SK-N-SH treated with all-trans-retinoic acid at 6 μM for 48 hours (cell line): ENCODE measurements around the gene OOSP4A.

Experiments
- ATAC-seq: fragments of 200-7000 bp; cut with Tn5 transposase; 3 replicates; pipeline ENCODE4 v1.9.1; 2020; ENCODE audit warnings: mild to moderate bottlenecking, moderate library complexity
- ARNTL ChIP-seq: fragments of 450-650 bp; formaldehyde crosslinking; IDR thresholded peaks from 2 replicates; pipeline ENCODE4 v1.5.0; 2020; ENCODE audit warnings: low read depth, mild to moderate bottlenecking, moderate library complexity, borderline replicate concordance
- BACH2 ChIP-seq: fragments of 250-450 bp; sonication (Bioruptor Pico); IDR thresholded peaks from 2 replicates; pipeline ENCODE4 v1.9.0; 2021; ENCODE audit warnings: mild to moderate bottlenecking, borderline replicate concordance
- CREB5 ChIP-seq: fragments of 250-450 bp; sonication (Bioruptor Pico); IDR thresholded peaks from 2 replicates; pipeline ENCODE4 v1.5.1; 2020; ENCODE audit warnings: low read depth, mild to moderate bottlenecking, moderate library complexity
- CSDC2 ChIP-seq: fragments of 250-450 bp; sonication (Bioruptor Pico); IDR thresholded peaks from 2 replicates; pipeline ENCODE4 v1.5.0; 2020; ENCODE audit warnings: mild to moderate bottlenecking, moderate library complexity
- CSRNP3 ChIP-seq: fragments of 250-450 bp; sonication (Bioruptor Pico); IDR thresholded peaks from 2 replicates; pipeline ENCODE4 v1.5.1; 2021; ENCODE audit warnings: mild to moderate bottlenecking, moderate library complexity
- ESRRG ChIP-seq: fragments of 250-450 bp; sonication (Bioruptor Pico); IDR thresholded peaks from 2 replicates; pipeline ENCODE4 v1.6.1; 2021; ENCODE audit warnings: mild to moderate bottlenecking
- GLIS3 ChIP-seq: fragments of 250-450 bp; sonication (Bioruptor Pico); IDR thresholded peaks from 2 replicates; pipeline ENCODE4 v1.5.0; 2020; ENCODE audit warnings: mild to moderate bottlenecking, moderate library complexity
- ISL1 ChIP-seq: fragments of 250-450 bp; sonication (Bioruptor Pico); IDR thresholded peaks from 2 replicates; pipeline ENCODE4 v2.1.2; 2022; ENCODE audit warnings: mild to moderate bottlenecking, moderate library complexity
- PATZ1 ChIP-seq: fragments of 250-450 bp; sonication (Bioruptor Pico); IDR thresholded peaks from 2 replicates; pipeline ENCODE4 v1.8.0; 2020; ENCODE audit warnings: mild to moderate bottlenecking, moderate library complexity, borderline replicate concordance
- POU6F1 ChIP-seq: fragments of 250-450 bp; sonication (Bioruptor Pico); IDR thresholded peaks from 2 replicates; pipeline ENCODE4 v1.8.0; 2021; ENCODE audit warnings: low read depth, mild to moderate bottlenecking, moderate library complexity, borderline replicate concordance
- PPARA ChIP-seq: fragments of 250-450 bp; sonication (Bioruptor Pico); IDR thresholded peaks from 2 replicates; pipeline ENCODE4 v1.5.0; 2020; ENCODE audit warnings: mild to moderate bottlenecking, borderline replicate concordance
- RARB ChIP-seq: fragments of 250-450 bp; sonication (Bioruptor Pico); IDR thresholded peaks from 2 replicates; pipeline ENCODE4 v1.8.0; 2021; ENCODE audit warnings: mild to moderate bottlenecking, moderate library complexity
- SNAI2 ChIP-seq: fragments of 250-450 bp; sonication (Bioruptor Pico); IDR thresholded peaks from 2 replicates; pipeline ENCODE4 v1.5.0; 2020; ENCODE audit warnings: mild to moderate bottlenecking, moderate library complexity
- TCF4 ChIP-seq: fragments of 250-450 bp; sonication (Bioruptor Pico); IDR thresholded peaks from 2 replicates; pipeline ENCODE4 v1.8.0; 2021; ENCODE audit warnings: mild to moderate bottlenecking, moderate library complexity, borderline replicate concordance
- TSHZ2 ChIP-seq: fragments of 250-450 bp; sonication (Bioruptor Pico); IDR thresholded peaks from 2 replicates; pipeline ENCODE4 v1.5.0; 2020; ENCODE audit warnings: mild to moderate bottlenecking, moderate library complexity
- ZC3H10 ChIP-seq: fragments of 250-450 bp; sonication (Bioruptor Pico); IDR thresholded peaks from 2 replicates; pipeline ENCODE4 v1.5.1; 2021; ENCODE audit warnings: mild to moderate bottlenecking, moderate library complexity
- ZFP3 ChIP-seq: fragments of 250-450 bp; sonication (Bioruptor Pico); IDR thresholded peaks from 2 replicates; pipeline ENCODE4 v1.5.0; 2020; ENCODE audit warnings: mild to moderate bottlenecking, moderate library complexity
- ZFP30 ChIP-seq: fragments of 450-650 bp; formaldehyde crosslinking; IDR thresholded peaks from 2 replicates; pipeline ENCODE4 v1.5.0; 2022; ENCODE audit warnings: mild to moderate bottlenecking, moderate library complexity
- ZNF70 ChIP-seq: fragments of 450-650 bp; formaldehyde crosslinking; IDR thresholded peaks from 2 replicates; pipeline ENCODE4 v1.5.0; 2020; ENCODE audit warnings: mild to moderate bottlenecking, moderate library complexity
- ZNF8 ChIP-seq: fragments of 450-650 bp; formaldehyde crosslinking; IDR thresholded peaks from 2 replicates; pipeline ENCODE4 v1.5.0; 2020; ENCODE audit warnings: mild to moderate bottlenecking, moderate library complexity

The OOSP4A gene

GRCh38 chr11:59963733-59964132, at the start of gene OOSP4A:
OOSP4A (plus strand) TSS chr11:59964033; CDS start chr11:59964033, 0 bp downstream.
- ATAC-seq: no peak
- TF ChIP-seq PPARA (CRISPR knock-in tag) (no peak), ESRRG (CRISPR knock-in tag) (no peak), ZNF70 (CRISPR knock-in tag) (no peak), GLIS3 (no peak), CSRNP3 (CRISPR knock-in tag) (no peak), ARNTL (CRISPR knock-in tag) (no peak), SNAI2 (CRISPR knock-in tag) (no peak), ISL1 (CRISPR knock-in tag) (no peak), ZNF8 (CRISPR knock-in tag) (no peak), ZFP30 (CRISPR knock-in tag) (no peak), ZFP3 (CRISPR knock-in tag) (no peak), RARB (CRISPR knock-in tag) (no peak), BACH2 (CRISPR knock-in tag) (no peak)

GRCh38 chr11:59918480-59918879, 45.4 kb upstream of the OOSP4A start:
- no peak for ATAC-seq
- no peak for TF ChIP-seq TCF4 (CRISPR knock-in tag)
- TF ChIP-seq CREB5: no peak
- no peak for TF ChIP-seq GLIS3
- no peak for TF ChIP-seq PPARA (CRISPR knock-in tag)
- TF ChIP-seq ZFP3 (CRISPR knock-in tag): no peak

GRCh38 chr11:59918987-59919589, 44.7 kb upstream of the OOSP4A start:
- peak; percentile 60 for ATAC-seq

More at GRCh38 chr11:59918987-59919589, 44.7 kb upstream of the OOSP4A start:
- no peak for TF ChIP-seq ZC3H10 (CRISPR knock-in tag)
- no peak for TF ChIP-seq CSDC2
- TF ChIP-seq BACH2 (CRISPR knock-in tag): no peak
- TF ChIP-seq ISL1 (CRISPR knock-in tag): no peak
- TF ChIP-seq PPARA (CRISPR knock-in tag): no peak
- TF ChIP-seq ZNF8 (CRISPR knock-in tag): no peak
- TF ChIP-seq POU6F1 (CRISPR knock-in tag): no peak
- no peak for TF ChIP-seq TCF4 (CRISPR knock-in tag)
- TF ChIP-seq PATZ1: no peak
- no peak for TF ChIP-seq CSRNP3 (CRISPR knock-in tag)
- no peak for TF ChIP-seq GLIS3
- TF ChIP-seq ARNTL (CRISPR knock-in tag): no peak
- TF ChIP-seq CREB5: no peak
- TF ChIP-seq TSHZ2: no peak
- no peak for TF ChIP-seq ZFP3 (CRISPR knock-in tag)
- TF ChIP-seq SNAI2 (CRISPR knock-in tag): no peak
- TF ChIP-seq ZFP30 (CRISPR knock-in tag): no peak
- no peak for TF ChIP-seq ESRRG (CRISPR knock-in tag)
